GM18526 (cell line): ENCODE measurements around the gene HPCA.

Experiments used
- POLR2A ChIP-seq: IDR thresholded peaks from 3 replicates; pipeline ENCODE4 v1.6.1; 2011; ENCODE audit not compliant: insufficient read length; ENCODE audit errors: extremely low read depth

HPCA gene

GRCh38 chr1:32927441-32927840 is 41.1 kb downstream of the HPCA start:
- TF ChIP-seq POLR2A: no peak

GRCh38 chr1:32928285-32928684 is 42.0 kb downstream of the HPCA start:
- no peak for TF ChIP-seq POLR2A

- no peak for TF ChIP-seq POLR2A
Measured at GRCh38 chr1:32928715-32929114, 42.4 kb downstream of the HPCA start.

- no peak for TF ChIP-seq POLR2A
Measured at GRCh38 chr1:32929366-32929765, 43.1 kb downstream of the HPCA start.

GRCh38 chr1:32931760-32932159 is 45.5 kb downstream of the HPCA start:
- TF ChIP-seq POLR2A: no peak

- TF ChIP-seq POLR2A: no peak
Measured at GRCh38 chr1:32933742-32934322, 47.5 kb downstream of the HPCA start.

GRCh38 chr1:32934535-32934934 is 48.2 kb downstream of the HPCA start:
- TF ChIP-seq POLR2A: no peak

- TF ChIP-seq POLR2A: no peak
Measured at GRCh38 chr1:32937061-32937460, 50.8 kb downstream of the HPCA start.

- no peak for TF ChIP-seq POLR2A
Measured at GRCh38 chr1:32939655-32940371, 53.5 kb downstream of the HPCA start.

- TF ChIP-seq POLR2A: no peak
Measured at GRCh38 chr1:32944180-32944579, 57.9 kb downstream of the HPCA start.
